Measurements from ENCODE around the gene CTNNA1.
A peak's percentile ranks its signal among the peaks of the same experiment; 100 is the strongest.

CTNNA1 gene

DNA sequence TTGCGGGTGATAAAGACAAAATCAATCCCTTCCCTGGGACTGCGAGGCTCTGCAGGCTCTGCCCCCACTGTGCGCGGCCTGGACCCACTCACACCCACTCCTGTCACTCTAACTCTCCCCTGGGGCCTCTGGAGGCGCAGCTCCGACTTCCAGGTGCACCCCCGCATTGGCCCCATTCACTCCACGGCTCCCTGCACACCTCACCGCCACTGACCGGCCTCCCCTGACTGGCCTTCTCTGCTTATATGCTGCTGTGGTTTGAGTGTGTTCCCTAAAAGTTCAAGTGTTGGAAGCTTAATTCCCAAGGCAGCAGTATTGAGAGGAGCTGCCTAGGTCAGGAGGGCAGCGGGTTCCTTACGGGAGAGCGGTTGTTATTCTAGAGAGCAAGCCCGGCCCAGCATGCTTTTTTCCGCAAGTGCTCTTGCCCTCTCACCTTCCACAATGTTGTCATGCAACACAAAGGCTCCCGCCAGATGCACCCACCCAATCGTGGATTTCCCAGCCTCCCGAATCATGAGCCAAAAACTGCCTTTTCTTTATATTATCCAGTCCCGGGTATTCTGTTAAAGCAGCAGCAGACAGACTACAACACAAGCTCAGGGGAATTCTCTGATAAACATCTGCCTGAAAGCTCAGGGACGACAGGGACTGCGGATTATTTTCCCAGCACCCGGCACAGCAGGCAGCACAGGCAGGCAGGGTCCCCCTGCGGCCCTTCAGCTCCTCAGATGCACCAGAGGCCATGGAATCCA is 195.4 kb downstream of the CTNNA1 start:
- peak; percentile 5; the same call in 1 of the 2 replicates for TF ChIP-seq CTCF (IDR thresholded peaks at IDR 0.05; ENCODE audit: low read depth, low read length)
- no peaks in the 10 kb centered on the region for H3K9me3 ChIP-seq
- H3K27me3 ChIP-seq, result no peaks in the 10 kb centered on the region
- no peak overlapping the region for H3K4me3 ChIP-seq (ENCODE audit: low read depth, low read length)
- peak; percentile 90 for DNase-seq
- peaks cover 77% of the 10 kb centered on the region for H3K4me1 ChIP-seq
- no peaks in the 10 kb centered on the region; the same call in 1 of the 2 replicates for H3K36me3 ChIP-seq

- Histone ChIP-seq H3K9me3 (no peaks in the 10 kb centered on the region), H3K4me1 (peaks cover 83% of the 10 kb centered on the region), H3K27me3 (no peaks in the 10 kb centered on the region), H3K4me3 (ENCODE audit: low read depth, low read length) (no peak overlapping the region), H3K36me3 (no peaks in the 10 kb centered on the region; the same call in 1 of the 2 replicates)
- TF ChIP-seq CTCF (IDR thresholded peaks at IDR 0.05; ENCODE audit: low read depth, low read length), result no peak
- no peak for DNase-seq
These were observed 196.0 kb downstream of the CTNNA1 start for GRCh38 chr5:138949223-138949574.

- Histone ChIP-seq H3K4me1 (peaks cover 85% of the 10 kb centered on the region), H3K27me3 (no peaks in the 10 kb centered on the region), H3K4me3 (ENCODE audit: low read depth, low read length) (no peak overlapping the region), H3K36me3 (no peaks in the 10 kb centered on the region; the same call in 1 of the 2 replicates), H3K9me3 (no peaks in the 10 kb centered on the region)
- DNase-seq, result peak; percentile 71
- TF ChIP-seq CTCF (IDR thresholded peaks at IDR 0.05; ENCODE audit: low read depth, low read length), result no peak
These were observed 196.8 kb downstream of the CTNNA1 start for GRCh38 chr5:138949988-138950387.

- H3K4me3 ChIP-seq (ENCODE audit: low read depth, low read length), result no peak overlapping the region
- H3K36me3 ChIP-seq, result no peaks in the 10 kb centered on the region; the same call in 1 of the 2 replicates
- TF ChIP-seq CTCF (IDR thresholded peaks at IDR 0.05; ENCODE audit: low read depth, low read length), result no peak; the same call in 1 of the 2 replicates
- H3K4me1 ChIP-seq, result peaks cover 86% of the 10 kb centered on the region
- no peaks in the 10 kb centered on the region for H3K9me3 ChIP-seq
- no peaks in the 10 kb centered on the region for H3K27me3 ChIP-seq
- DNase-seq, result no peak
These were observed 197.3 kb downstream of the CTNNA1 start for GRCh38 chr5:138950421-138951031.

- Histone ChIP-seq H3K27me3 (no peaks in the 10 kb centered on the region), H3K4me1 (peaks cover 88% of the 10 kb centered on the region), H3K36me3 (no peaks in the 10 kb centered on the region; the same call in 1 of the 2 replicates), H3K4me3 (ENCODE audit: low read depth, low read length) (no peak overlapping the region), H3K9me3 (no peaks in the 10 kb centered on the region)
- TF ChIP-seq CTCF (IDR thresholded peaks at IDR 0.05; ENCODE audit: low read depth, low read length), result no peak
- no peak for DNase-seq
These were observed 198.1 kb downstream of the CTNNA1 start for GRCh38 chr5:138951091-138951985.

All from BE2C (cell line).